Hepatocyte (in vitro differentiated cells): ENCODE data around the gene BACH2.

Experiments
- CTCF ChIP-seq: fragments of 200-600 bp; sonication (generic); IDR thresholded peaks from 2 replicates; pipeline ENCODE4 v1.5.1; 2016; ENCODE audit warnings: antibody characterized with exemption, mild to moderate bottlenecking; ENCODE audit not compliant: poor library complexity
- EZH2 ChIP-seq: fragments of 200-600 bp; sonication (generic); IDR thresholded peaks from 2 replicates; pipeline ENCODE4 v1.6.1; 2016; ENCODE audit warnings: antibody characterized with exemption, mild to moderate bottlenecking, borderline replicate concordance
- EZH2phosphoT487 ChIP-seq: fragments of 200-600 bp; sonication (generic); IDR thresholded peaks from one replicate; pipeline ENCODE4 v1.6.1; 2018; ENCODE audit warnings: antibody characterized with exemption, mild to moderate bottlenecking, low read depth, moderate library complexity; ENCODE audit not compliant: unreplicated experiment, severe bottlenecking

GRCh38 chr6:90204327-90205056, 92.2 kb downstream of the BACH2 start:
- no peak for TF ChIP-seq CTCF
- TF ChIP-seq EZH2: no peak
- no peak for TF ChIP-seq EZH2phosphoT487
